ENCODE results near the gene HS3ST4.

DNA sequence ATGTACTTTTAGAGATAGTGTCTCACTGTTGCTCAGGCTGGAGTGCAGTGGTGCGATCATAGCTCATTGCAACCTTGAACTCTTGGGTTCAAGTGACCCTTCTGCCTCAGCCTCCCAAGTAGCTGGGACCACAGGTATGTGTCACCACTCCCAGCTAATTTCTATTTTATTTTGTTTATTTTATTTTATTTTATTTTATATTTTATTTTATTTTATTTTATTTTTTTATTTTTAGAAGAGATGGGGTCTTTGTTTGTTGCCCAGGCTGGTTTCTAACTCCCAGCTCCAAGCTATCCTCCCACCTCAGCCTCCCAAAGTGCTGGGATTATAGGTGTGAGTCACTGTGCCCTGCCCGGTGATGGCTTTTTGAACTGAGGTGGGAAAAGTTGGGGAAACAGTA lies 35.1 kb upstream of the HS3ST4 start:
- no peak for TF ChIP-seq CTCF (IDR thresholded peaks at IDR 0.05)
- no peak for TF ChIP-seq POLR2A (IDR thresholded peaks at IDR 0.05)

Measured in thyroid gland (tissue), 4 donors.